Breast epithelium (tissue), 3 donors: ENCODE data around the gene RUBCN.
"Not testable (repeated sequence)": the region's sequence is repeated elsewhere in the genome, so short reads cannot be mapped to it uniquely, and the experiment has no call there.

Experiments used
- POLR2A ChIP-seq: fragments of 450-650 bp; IDR thresholded peaks from one replicate; pipeline ENCODE4 v1.6.1; 2016; ENCODE audit warnings: antibody characterized with exemption, mild to moderate bottlenecking, moderate library complexity
- TF ChIP-seq, protein P1 (sequence below), 3 donors: fragments of 450-650 bp; IDR thresholded peaks; one replicate each; pipeline ENCODE4 v1.5.1; 2016 to 2017; ENCODE audit warnings: antibody characterized with exemption in 3 of 3, mild to moderate bottlenecking in 3 of 3, moderate library complexity in 3 of 3

DNA sequence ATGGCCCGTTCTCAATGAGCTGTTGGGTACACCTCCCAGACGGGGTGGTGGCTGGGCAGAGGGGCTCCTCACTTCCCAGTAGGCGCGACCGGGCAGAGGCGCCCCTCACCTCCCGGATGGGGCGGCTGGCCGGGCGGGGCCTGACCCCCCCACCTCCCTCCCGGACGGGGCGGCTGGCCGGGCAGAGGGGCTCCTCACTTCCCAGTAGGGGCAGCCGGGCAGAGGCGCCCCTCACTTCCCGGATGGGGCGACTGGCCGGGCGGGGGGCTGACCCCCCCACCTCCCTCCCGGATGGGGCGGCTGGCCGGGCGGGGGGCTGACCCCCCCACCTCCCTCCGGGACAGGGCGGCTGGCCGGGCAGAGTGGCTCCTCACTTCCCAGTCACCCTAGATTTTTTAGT is 5.2 kb downstream of the RUBCN start:
- TF ChIP-seq, protein P1, sequence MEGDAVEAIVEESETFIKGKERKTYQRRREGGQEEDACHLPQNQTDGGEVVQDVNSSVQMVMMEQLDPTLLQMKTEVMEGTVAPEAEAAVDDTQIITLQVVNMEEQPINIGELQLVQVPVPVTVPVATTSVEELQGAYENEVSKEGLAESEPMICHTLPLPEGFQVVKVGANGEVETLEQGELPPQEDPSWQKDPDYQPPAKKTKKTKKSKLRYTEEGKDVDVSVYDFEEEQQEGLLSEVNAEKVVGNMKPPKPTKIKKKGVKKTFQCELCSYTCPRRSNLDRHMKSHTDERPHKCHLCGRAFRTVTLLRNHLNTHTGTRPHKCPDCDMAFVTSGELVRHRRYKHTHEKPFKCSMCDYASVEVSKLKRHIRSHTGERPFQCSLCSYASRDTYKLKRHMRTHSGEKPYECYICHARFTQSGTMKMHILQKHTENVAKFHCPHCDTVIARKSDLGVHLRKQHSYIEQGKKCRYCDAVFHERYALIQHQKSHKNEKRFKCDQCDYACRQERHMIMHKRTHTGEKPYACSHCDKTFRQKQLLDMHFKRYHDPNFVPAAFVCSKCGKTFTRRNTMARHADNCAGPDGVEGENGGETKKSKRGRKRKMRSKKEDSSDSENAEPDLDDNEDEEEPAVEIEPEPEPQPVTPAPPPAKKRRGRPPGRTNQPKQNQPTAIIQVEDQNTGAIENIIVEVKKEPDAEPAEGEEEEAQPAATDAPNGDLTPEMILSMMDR (IDR thresholded peaks at IDR 0.05) = not testable (repeated sequence)
- not testable (repeated sequence) for TF ChIP-seq POLR2A
